GM12873 (cell line): ENCODE results near the gene INTS6.

Source experiments
- TF ChIP-seq, protein P1 (sequence below): IDR thresholded peaks from 2 replicates; pipeline ENCODE4 v1.5.1; 2012; ENCODE audit warnings: low read depth, mild to moderate bottlenecking, moderate library complexity, low read length, control low read depth; ENCODE audit not compliant: insufficient read depth; ENCODE audit errors: missing control alignments

INTS6 gene

DNA sequence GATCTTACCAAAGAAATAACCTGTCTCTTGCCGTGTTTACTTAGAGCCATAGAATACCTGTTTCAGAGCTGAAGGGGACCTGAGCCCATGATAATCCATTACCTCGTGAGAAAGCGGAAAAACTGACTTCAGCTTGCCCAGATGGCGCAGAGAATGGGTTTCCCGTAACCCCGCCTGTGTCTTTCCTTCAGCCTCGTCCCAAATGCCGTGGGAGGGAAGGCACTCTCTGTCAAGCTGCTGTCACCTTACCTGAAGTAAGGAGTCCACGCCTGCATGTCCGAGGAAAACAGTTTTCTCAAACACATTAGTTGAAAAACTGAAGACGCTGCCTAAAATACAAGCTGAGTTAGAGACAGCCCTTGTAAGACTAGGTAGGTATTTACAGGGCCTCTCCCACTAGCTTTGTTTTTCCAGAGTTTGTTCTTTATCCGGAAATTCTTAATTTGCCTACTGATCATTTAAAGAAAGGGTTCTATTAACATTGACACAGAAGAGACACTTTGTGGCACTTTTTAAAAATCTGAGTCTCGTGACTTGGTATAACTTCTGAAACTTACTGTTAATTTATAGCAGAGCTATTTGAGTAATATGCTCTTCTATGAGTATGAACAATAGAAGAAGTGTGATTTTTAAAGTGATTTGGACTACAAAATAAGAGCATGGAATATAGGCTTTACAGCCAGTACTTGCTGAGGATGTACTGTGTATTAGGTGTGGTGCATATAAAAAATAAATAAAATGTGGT lies 1.3 kb upstream of the INTS6 start:
- TF ChIP-seq, protein P1, sequence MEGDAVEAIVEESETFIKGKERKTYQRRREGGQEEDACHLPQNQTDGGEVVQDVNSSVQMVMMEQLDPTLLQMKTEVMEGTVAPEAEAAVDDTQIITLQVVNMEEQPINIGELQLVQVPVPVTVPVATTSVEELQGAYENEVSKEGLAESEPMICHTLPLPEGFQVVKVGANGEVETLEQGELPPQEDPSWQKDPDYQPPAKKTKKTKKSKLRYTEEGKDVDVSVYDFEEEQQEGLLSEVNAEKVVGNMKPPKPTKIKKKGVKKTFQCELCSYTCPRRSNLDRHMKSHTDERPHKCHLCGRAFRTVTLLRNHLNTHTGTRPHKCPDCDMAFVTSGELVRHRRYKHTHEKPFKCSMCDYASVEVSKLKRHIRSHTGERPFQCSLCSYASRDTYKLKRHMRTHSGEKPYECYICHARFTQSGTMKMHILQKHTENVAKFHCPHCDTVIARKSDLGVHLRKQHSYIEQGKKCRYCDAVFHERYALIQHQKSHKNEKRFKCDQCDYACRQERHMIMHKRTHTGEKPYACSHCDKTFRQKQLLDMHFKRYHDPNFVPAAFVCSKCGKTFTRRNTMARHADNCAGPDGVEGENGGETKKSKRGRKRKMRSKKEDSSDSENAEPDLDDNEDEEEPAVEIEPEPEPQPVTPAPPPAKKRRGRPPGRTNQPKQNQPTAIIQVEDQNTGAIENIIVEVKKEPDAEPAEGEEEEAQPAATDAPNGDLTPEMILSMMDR, result no peak

DNA sequence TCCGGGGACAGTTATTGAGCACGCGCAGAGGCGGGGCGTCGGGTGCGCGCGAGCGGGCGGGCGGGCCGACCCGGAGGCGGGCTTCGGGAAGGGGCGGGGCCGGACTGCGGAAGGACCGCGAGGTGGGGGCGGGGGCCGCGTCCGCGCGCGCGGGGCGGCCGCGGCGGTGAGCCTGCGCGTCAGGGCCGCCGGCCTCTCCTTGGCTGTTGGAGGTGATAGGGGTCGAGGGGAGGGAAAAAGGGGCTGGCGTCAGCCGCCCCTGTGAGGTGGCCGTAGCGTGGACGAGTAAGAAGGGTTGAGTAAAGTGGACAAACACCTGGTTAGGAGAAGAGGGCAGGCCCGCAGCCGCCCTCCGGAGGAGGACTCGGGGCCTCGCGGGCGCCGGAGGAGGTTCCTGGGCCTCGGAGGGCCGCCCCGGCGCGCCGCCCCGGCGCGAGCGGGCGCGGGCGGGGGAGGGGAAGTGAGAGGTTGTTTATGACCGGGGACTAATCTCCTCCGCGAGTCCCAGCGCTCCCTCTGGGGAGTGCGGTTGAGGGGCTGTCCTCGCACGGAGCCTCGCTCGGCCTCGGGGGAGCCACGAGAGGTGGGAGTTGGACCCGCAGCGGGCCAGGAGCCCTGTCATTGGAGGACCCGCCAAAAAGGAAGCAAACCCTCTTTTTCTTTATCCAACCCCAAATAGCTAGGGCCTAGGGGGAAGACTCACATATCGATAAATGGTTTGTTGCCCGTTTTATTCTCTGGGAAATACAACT lies 547 bp upstream of the INTS6 start:
- TF ChIP-seq, protein P1, result no peak

DNA sequence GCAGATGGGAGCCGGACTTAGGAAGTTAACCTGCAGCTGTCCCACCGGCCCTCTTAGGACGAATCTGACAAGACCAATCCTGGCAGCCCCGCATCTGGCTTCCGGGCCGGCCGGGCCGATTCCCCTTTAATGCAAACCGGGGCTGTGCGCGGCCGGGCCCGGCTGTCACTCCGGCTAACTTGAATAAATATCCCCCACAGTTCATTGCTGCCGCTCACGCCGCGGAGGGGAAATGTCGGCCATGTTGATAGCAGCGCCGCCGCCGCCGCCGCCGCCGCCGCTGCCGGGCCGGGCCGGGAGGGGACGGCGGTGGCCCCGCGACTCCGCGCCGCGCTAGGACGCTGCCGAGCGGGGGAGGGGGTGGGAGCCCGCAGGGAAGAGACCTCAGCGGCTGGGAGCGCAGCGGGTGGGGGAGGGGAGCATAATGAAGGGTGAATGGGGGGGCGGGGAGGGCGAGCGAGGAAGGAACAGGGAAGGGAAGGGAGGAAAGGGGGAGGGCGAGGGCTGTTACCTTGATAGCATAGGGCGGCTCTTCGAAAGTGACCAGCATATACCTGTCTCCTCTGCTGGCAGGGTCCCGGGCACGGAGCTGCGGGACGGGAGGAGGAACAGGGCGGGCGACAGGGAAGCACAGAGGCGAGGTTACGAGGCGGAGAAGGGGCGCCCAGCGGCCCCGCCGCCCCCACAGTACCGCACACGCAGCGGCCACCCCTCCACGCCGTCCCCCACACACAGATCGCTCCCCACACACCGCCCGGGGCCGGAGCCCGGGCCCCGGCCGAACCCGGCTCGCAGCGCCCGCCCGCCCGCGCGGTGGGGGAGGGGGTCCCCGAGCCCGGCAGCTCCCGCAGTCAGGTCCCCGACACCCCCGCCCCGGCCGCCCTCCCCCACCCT lies 1.1 kb downstream of the INTS6 start:
- TF ChIP-seq, protein P1, result no peak

DNA sequence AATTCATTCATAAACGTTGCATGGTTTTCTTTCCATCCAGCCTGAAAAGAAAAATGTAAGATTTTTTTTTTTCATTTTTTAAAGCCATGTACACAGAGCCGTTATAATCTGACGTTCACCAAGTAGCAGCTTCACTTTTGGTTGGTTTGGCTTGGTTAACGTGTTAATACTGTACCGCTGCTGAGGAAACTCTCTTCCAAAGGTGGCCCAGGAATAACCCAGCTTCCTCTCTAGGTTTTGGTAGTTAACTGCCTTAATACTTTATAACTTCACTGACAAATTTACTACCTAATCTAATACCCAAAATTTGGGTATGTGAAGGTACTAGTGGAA lies 1.7 kb downstream of the INTS6 start:
- TF ChIP-seq, protein P1, result no peak

DNA sequence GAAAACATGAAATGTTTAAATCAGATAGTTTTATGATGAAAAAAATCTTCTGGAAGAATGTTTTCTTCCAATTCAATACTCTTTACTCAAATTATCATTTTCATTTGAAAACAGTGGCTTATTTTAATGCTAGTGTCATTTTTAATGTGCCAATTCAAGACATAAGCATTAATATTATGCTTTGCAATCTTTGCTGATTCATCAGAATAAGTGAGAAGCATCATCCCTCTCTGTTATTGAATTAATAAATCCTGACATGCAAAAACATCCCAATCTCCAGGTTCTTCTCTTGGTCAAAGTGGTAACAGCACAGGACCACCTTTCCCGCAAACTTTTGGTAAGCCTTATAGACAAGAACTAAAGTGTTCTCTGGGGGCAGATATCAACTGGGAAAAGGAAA lies 3.8 kb downstream of the INTS6 start:
- TF ChIP-seq, protein P1, result no peak

DNA sequence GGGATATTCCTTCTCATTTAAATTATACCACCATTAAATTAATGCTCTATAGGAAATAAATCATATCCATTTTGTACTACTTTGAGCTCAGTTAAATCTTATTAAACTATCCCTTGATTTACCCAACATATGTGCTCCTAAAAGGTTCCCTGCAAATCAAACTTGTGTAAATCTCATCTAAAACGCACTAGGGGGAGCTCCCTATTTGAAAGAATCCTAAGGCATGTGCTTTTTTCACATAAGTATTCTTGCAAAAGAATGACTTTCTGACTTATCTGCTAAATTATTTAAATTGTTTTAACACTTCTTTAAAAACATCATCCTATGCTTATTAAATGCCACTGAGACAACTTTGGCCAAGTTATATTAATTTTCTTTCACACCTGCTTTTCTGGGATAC lies 7.9 kb downstream of the INTS6 start:
- TF ChIP-seq, protein P1, result no peak

DNA sequence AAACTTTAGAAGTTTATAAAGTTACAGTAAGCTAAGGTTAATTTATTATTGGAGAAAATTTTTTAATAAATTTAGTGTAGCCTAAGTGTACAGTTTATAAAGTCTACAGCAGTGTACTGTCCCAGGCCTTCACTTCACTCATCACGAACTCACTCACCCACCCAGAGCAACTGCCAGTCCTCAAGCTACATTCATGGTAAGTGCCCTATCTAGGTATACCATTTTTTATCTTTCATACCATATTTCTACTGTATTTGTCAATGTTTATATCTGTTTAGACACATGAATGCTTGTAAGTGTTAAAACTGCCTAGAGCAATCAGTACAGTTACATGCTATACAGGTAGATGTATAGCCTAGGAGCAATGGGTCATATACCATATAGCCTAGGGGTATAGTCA lies 12.5 kb downstream of the INTS6 start:
- TF ChIP-seq, protein P1, result no peak
